Activated naive CD8-positive, alpha-beta T cell treated with anti-CD3 and anti-CD28 coated beads for 36 hours (primary cell): ENCODE results near the gene PSMB4. TPM values are rescaled to one million over a fixed set of nuclear protein-coding genes. Genes with fewer than 3 reads are reported as not detected.
A peak's percentile ranks its signal among the peaks of the same experiment; 100 is the strongest.
"Not testable (repeated sequence)": the region's sequence is repeated elsewhere in the genome, so short reads cannot be mapped to it uniquely, and the experiment has no call there.

Experiments used
- DNase-seq: peaks from one replicate; pipeline ENCODE4 v3.0.0; 2021
- H3K27ac Mint-ChIP-seq: one replicate; pipeline ENCODE4 v1.8.0; 2022; ENCODE audit warnings: mild to moderate bottlenecking, moderate library complexity, mixed read lengths
- H3K27me3 Mint-ChIP-seq: one replicate; pipeline ENCODE4 v1.8.0; 2022; ENCODE audit warnings: mild to moderate bottlenecking, mixed read lengths
- H3K36me3 Mint-ChIP-seq: one replicate; pipeline ENCODE4 v1.8.0; 2021; ENCODE audit warnings: mild to moderate bottlenecking, mixed read lengths
- H3K4me1 Mint-ChIP-seq: one replicate; pipeline ENCODE4 v1.8.0; 2021; ENCODE audit warnings: mixed read lengths
- H3K4me3 Mint-ChIP-seq: one replicate; pipeline ENCODE4 v1.8.0; 2022; ENCODE audit warnings: mild to moderate bottlenecking, moderate library complexity, mixed read lengths
- H3K9me3 Mint-ChIP-seq: one replicate; pipeline ENCODE4 v1.8.0; 2022; ENCODE audit warnings: mixed read lengths
- total RNA-seq, 2 experiments: library from RNA; stranded (reverse); gene quantifications; one replicate each; pipeline ENCODE4 v1.2.3, GENCODE V29; 2021

The PSMB4 gene
- 100 to 1,000 TPM; 413 to 425 TPM for total RNA-seq

- Mint-ChIP-seq H3K4me1 (peaks cover 29% of the 10 kb centered on the region), H3K36me3 (peaks cover 34% of the 10 kb centered on the region), H3K4me3 (peak within 1 kb of the TSS; percentile 86), H3K27me3 (no peaks in the 10 kb centered on the region), H3K9me3 (peaks cover under 1% of the 10 kb centered on the region), H3K27ac (peak within 1 kb of the TSS; percentile 93)
- DNase-seq = peak; percentile 75
Observed at GRCh38 chr1:151399324-151400171, at the start of gene PSMB4. PSMB4 (plus strand) TSS chr1:151399573; CDS start chr1:151399588, 15 bp downstream.

- H3K36me3 Mint-ChIP-seq = peaks cover 11% of the 10 kb centered on the region
- H3K27ac Mint-ChIP-seq, H3K4me3 Mint-ChIP-seq, H3K9me3 Mint-ChIP-seq, DNase-seq, H3K27me3 Mint-ChIP-seq: not testable (repeated sequence)
- H3K4me1 Mint-ChIP-seq = peaks cover 20% of the 10 kb centered on the region
Observed at GRCh38 chr1:151350323-151350722, 49.0 kb upstream of the PSMB4 start.

- H3K27ac Mint-ChIP-seq = no peak overlapping the region
- DNase-seq = no peak
- H3K4me3 Mint-ChIP-seq = no peak overlapping the region
- peaks cover 4% of the 10 kb centered on the region for H3K9me3 Mint-ChIP-seq
- peaks cover 10% of the 10 kb centered on the region for H3K4me1 Mint-ChIP-seq
- no peaks in the 10 kb centered on the region for H3K36me3 Mint-ChIP-seq
- no peaks in the 10 kb centered on the region for H3K27me3 Mint-ChIP-seq
Observed at GRCh38 chr1:151352021-151352718, 47.2 kb upstream of the PSMB4 start.

GRCh38 chr1:151356696-151357095, 42.7 kb upstream of the PSMB4 start:
- H3K4me1 Mint-ChIP-seq = no peaks in the 10 kb centered on the region
- H3K9me3 Mint-ChIP-seq = peaks cover 4% of the 10 kb centered on the region
- H3K27ac Mint-ChIP-seq = no peak overlapping the region
- DNase-seq = no peak
- no peak overlapping the region for H3K4me3 Mint-ChIP-seq
- H3K36me3 Mint-ChIP-seq = peaks cover under 1% of the 10 kb centered on the region
- no peaks in the 10 kb centered on the region for H3K27me3 Mint-ChIP-seq

- Mint-ChIP-seq H3K27ac (no peak overlapping the region), H3K4me3 (no peak overlapping the region), H3K27me3 (no peaks in the 10 kb centered on the region), H3K36me3 (peaks cover 3% of the 10 kb centered on the region), H3K9me3 (peaks cover 15% of the 10 kb centered on the region), H3K4me1 (no peaks in the 10 kb centered on the region)
- no peak for DNase-seq
Observed at GRCh38 chr1:151361883-151362282, 37.5 kb upstream of the PSMB4 start.

GRCh38 chr1:151362308-151363155, 36.8 kb upstream of the PSMB4 start:
- DNase-seq = no peak
- no peak overlapping the region for H3K4me3 Mint-ChIP-seq
- no peaks in the 10 kb centered on the region for H3K27me3 Mint-ChIP-seq
- peaks cover 3% of the 10 kb centered on the region for H3K36me3 Mint-ChIP-seq
- H3K4me1 Mint-ChIP-seq = no peaks in the 10 kb centered on the region
- H3K27ac Mint-ChIP-seq = no peak overlapping the region
- peaks cover 15% of the 10 kb centered on the region for H3K9me3 Mint-ChIP-seq

GRCh38 chr1:151364996-151365395, 34.4 kb upstream of the PSMB4 start:
- no peak overlapping the region for H3K27ac Mint-ChIP-seq
- H3K4me3 Mint-ChIP-seq = no peak overlapping the region
- no peaks in the 10 kb centered on the region for H3K27me3 Mint-ChIP-seq
- no peaks in the 10 kb centered on the region for H3K4me1 Mint-ChIP-seq
- H3K9me3 Mint-ChIP-seq = peaks cover 15% of the 10 kb centered on the region
- H3K36me3 Mint-ChIP-seq = peaks cover 3% of the 10 kb centered on the region
- no peak for DNase-seq

- Mint-ChIP-seq H3K9me3 (peaks cover 4% of the 10 kb centered on the region), H3K36me3 (no peaks in the 10 kb centered on the region), H3K27me3 (no peaks in the 10 kb centered on the region), H3K4me3 (no peak overlapping the region), H3K4me1 (no peaks in the 10 kb centered on the region), H3K27ac (no peak overlapping the region)
- no peak for DNase-seq
Observed at GRCh38 chr1:151367658-151368392, 31.5 kb upstream of the PSMB4 start.

- no peak overlapping the region for H3K27ac Mint-ChIP-seq
- no peak overlapping the region for H3K4me3 Mint-ChIP-seq
- H3K4me1 Mint-ChIP-seq = no peaks in the 10 kb centered on the region
- no peak for DNase-seq
- no peaks in the 10 kb centered on the region for H3K9me3 Mint-ChIP-seq
- no peaks in the 10 kb centered on the region for H3K36me3 Mint-ChIP-seq
- H3K27me3 Mint-ChIP-seq = no peaks in the 10 kb centered on the region
Observed at GRCh38 chr1:151368393-151369301, 30.7 kb upstream of the PSMB4 start.

- H3K27me3 Mint-ChIP-seq = no peaks in the 10 kb centered on the region
- no peaks in the 10 kb centered on the region for H3K36me3 Mint-ChIP-seq
- H3K9me3 Mint-ChIP-seq = no peaks in the 10 kb centered on the region
- no peak overlapping the region for H3K4me3 Mint-ChIP-seq
- H3K27ac Mint-ChIP-seq = no peak overlapping the region
- peaks cover 2% of the 10 kb centered on the region for H3K4me1 Mint-ChIP-seq
- no peak for DNase-seq
Observed at GRCh38 chr1:151369302-151369610, 30.1 kb upstream of the PSMB4 start.

- no peak for DNase-seq
- H3K36me3 Mint-ChIP-seq = no peaks in the 10 kb centered on the region
- H3K27ac Mint-ChIP-seq = no peak overlapping the region
- H3K4me1 Mint-ChIP-seq = peaks cover 2% of the 10 kb centered on the region
- no peaks in the 10 kb centered on the region for H3K9me3 Mint-ChIP-seq
- no peaks in the 10 kb centered on the region for H3K27me3 Mint-ChIP-seq
- no peak overlapping the region for H3K4me3 Mint-ChIP-seq
Observed at GRCh38 chr1:151369621-151370048, 29.7 kb upstream of the PSMB4 start.

GRCh38 chr1:151370211-151370911, 29.0 kb upstream of the PSMB4 start:
- H3K9me3 Mint-ChIP-seq = no peaks in the 10 kb centered on the region
- DNase-seq = no peak
- H3K4me1 Mint-ChIP-seq = peaks cover 2% of the 10 kb centered on the region
- no peaks in the 10 kb centered on the region for H3K27me3 Mint-ChIP-seq
- H3K4me3 Mint-ChIP-seq = no peak overlapping the region
- no peak overlapping the region for H3K27ac Mint-ChIP-seq
- no peaks in the 10 kb centered on the region for H3K36me3 Mint-ChIP-seq

- no peak for DNase-seq
- Mint-ChIP-seq H3K36me3 (no peaks in the 10 kb centered on the region), H3K4me3 (no peak overlapping the region), H3K27ac (no peak overlapping the region), H3K4me1 (peaks cover 2% of the 10 kb centered on the region), H3K27me3 (no peaks in the 10 kb centered on the region), H3K9me3 (no peaks in the 10 kb centered on the region)
Observed at GRCh38 chr1:151371370-151372057, 27.9 kb upstream of the PSMB4 start.
